Amniotic epithelial cell (primary cell): ENCODE data around the gene DEAF1.
"Not testable (repeated sequence)": the region's sequence is repeated elsewhere in the genome, so short reads cannot be mapped to it uniquely, and the experiment has no call there.

ENCODE experiments used
- DNase-seq: peaks from one replicate; pipeline ENCODE4 v3.0.0-alpha.2; 2010; ENCODE audit warnings: low read depth

The DEAF1 gene

DNA sequence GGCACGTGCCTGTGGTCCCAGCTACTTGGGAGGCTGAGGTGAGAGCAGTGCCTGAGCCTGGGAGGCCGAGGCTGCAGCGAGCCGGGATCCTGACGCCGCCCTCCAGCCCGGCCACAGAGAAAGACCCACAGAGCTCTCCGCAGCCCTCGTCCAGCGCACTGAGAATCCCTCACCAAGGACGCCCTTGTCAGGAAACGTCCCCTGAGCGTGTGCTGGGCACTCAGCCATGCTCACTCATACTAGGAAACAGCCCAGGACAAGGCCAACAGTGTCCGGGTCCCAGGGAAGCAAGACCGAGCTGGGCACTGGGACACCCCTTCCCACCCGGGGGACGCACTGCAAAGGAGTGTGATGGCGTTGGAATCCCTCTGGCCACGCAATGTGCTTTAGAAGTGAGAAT lies 14.5 kb downstream of the DEAF1 start:
- no peak for DNase-seq

DNA sequence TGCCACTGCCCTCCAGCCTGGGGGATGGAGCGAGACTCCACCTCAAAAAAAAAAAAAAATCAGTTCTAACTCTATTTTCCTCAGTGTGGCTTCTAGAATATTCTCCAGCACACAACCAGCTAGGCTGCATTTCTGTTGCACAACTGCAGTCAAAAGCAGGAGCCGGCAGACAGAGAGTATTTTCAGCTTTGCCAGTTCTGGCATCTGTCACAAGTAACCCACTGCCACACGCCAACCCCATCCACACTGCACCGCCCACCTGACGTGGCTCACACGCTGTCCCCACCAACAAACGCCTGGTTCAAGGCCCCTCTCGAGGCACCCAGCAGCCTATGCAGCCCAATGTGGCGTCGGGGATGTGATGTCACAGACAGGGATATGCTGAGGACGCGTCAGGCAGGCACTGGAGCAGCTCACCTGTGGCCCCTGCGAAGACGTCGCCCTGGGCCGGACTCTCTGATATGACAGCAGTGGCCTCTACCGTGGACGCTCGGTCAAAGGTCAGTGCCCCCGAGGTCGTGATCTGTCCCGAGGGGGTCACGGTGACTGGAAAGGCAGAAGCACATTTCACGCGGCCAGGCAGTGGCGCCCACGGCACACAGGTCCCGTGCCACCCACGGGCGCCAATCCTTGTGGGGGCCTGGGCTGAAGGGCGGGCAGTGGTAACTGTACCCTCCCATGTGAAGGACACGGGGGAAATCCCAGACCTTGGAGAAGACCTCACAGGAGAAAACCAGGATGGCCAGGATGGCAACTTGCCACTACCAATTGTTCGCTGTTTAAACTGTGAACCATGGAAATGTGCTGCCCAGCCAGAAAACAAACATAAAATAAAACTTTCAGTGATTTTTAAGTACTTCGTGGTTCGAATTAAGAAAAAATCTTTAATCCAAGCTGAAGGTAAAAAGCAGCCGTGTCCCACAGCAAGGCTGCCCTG lies 15.5 kb downstream of the DEAF1 start:
- DNase-seq: no peak

DNA sequence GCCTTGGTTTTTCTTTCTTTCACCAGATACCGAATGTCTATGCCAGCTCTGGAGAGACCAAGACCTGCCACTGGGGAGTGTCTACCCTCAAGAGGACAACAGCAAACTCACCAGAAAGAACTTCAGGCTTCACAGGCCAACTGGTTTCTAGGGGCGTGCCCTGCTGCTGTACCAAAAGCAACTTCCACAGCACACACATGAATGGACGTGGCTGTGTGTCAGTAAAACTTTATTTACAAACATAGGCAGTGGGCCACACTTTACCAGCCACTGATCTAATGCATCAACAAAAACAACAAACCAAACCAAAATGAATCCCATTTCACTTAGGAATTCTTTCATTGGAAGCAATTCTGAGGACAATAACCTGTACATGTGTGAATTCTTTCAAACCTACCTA lies 16.7 kb downstream of the DEAF1 start:
- DNase-seq: no peak

DNA sequence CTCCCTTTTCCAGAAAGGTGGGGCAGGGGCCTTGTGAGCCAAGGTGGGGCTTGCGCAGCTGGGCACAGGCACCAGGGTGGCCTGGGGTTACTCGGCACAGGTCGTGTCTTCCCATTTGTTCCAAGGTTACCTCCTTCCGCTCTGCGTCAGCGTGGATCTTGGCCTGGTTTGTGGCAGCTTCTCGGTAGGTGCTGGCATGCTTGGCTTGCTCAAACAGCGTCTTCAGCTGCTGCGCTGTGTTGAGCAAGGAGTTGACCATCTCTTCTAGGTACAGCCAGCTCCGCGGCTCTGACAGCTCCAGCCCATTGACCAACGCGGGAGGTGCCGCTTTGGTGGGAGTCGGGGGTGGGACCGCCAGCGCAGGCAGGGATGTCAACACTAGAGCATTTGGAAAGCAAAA lies 20.6 kb downstream of the DEAF1 start:
- DNase-seq: no peak

DNA sequence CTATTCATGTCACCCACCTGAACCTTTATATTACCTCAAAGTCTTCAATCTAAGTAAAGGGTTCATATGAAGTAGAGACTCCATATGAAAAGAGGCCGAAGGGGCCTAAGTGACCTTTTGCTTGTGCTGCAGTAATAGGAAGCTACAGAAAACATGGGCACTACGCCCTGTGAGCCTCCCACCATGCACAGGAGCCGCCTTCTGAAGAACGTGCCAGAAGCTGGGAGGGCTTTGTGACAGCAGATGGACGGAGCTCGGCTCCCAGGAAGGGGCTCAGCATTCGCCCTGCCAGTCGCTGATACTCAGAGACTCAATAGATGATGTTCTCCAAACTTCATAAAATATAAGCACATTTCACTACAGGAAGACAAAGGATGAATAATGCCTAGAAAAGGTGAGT lies 21.2 kb downstream of the DEAF1 start:
- no peak for DNase-seq

DNA sequence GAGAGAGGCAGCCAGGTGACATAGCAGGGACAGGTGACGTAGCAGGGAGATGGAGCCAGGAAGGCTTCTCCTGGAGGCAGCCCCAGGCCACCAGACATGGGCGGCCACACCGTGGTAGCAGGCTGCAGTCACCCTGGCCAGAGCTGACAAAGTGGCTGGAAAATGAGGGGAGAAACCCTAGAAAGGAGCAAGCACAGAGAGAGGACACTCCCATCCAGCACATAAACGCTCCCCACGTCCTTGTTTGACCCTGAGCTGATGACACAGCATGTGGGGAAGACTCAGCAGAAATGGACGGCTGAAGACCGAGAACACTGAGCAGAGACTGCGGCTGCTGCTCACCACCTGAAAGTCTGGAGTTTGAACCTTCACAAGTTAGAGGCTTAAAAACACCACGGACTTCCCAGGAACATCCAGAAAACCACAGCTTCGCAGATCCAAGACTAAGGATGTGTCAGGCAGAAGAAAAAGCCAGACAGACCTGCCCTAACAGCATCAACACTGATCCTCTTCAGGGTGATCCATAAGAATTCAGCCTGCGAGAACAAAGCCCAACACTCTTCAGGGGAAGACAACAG lies 29.2 kb downstream of the DEAF1 start:
- peak; percentile 82 for DNase-seq

DNA sequence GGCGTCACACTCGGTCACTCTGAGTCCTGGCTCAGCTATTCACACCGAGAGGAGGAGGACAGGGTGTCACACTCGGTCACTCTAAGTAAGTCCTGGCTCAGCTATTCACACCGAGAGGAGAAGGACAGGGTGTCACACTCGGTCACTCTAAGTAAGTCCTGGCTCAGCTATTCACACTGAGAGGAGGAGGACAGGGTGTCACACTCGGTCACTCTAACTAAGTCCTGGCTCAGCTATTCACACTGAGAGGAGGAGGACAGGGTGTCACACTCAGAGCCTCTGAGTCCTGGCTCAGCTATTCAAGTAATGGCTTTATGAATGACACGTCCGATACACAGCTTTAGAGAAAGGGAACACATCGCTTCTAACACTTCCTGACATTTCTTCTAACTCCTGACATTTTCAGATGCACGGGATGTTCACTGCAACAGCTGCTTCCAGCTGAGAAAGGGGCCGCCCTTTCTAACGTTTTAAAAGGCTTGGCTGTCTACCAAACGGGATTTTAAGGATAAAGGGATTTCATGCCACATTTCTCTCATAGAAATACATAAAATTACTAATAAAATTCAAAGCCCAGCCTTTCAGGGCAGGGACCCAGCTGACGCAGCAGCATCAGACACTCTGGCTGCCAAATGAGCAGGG lies 29.8 kb downstream of the DEAF1 start:
- DNase-seq: peak; percentile 22

DNA sequence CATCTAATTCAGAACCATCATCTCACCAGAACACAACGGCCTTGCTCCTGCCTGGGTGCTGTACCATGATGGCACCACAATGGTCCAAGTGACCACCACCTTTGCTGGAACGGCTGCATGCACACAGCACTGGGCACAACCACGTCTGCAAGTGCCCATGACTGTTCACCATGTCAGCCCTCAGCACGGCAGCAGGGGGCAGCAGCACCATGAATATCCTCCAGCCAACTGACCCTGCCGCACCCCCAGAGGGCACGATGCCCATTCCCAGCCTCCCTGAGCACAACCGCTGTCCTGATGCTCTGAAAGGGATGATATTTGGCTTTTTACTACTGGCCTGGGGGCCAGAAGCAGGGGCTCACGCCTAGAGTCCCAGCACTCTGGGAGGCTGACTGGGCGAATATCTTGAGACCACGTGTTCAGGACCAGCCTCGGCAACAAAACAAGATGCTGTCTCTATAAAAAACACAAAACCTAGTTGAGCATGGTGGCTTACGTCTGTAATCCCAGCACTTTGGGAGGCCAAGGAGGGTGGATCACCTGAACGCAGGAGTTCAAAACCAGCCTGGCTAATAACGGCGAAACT lies 32.2 kb downstream of the DEAF1 start:
- DNase-seq: peak; percentile 50

DNA sequence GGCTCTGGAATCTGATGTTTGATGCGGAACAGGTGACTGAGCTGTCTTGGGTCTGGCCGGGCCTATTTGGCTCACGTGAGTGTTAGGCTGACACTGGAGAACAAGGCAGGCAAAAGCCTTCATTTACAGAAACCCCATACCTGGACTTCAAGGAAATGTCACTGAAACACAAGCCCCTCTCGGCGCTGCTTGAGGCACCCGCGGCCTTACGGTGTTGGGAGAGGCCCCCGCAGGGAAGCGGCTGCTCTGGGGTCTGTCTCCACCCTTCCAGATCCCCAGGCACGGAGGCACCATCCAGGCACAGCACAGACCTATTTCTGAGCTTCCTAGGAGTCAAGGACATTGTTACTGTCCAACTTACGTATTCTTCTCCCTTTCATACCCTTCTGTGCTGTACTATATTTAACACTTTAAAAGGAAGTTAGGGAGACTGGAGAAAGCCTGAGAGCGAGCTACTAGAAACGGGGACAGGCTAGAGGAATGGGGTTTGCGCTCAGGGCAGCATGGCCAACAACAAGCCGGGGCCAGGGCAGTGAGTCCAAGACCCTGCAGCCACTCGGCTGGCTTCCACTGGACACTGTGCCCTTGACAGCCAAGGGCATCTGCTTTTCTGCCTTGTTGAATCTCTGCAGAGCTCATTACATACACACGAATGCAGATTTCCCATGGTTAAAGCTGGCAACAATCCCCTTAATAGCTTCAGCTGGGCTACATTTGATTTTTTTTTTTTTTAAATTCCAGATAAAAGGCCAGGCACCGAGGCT lies 34.2 kb downstream of the DEAF1 start:
- no peak for DNase-seq

DNA sequence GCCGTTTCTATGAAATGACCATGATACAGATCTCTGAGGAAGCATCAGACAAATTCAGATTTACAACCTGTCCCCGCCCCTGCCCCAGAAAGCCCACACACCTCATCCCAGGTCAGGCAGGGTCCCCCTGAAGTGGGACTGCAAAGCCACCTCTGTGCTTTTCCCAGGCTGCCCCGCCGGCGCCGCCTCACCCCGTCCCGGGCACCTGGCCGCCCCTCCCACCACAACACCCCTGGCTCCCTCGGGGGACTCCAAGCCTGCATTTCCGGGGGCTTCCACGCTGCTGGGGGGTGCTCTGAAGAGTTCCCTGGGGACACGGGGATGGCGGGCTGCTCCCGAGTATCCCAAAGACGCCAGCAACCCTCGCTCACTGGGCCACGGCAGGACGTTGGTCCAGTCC lies 34.7 kb downstream of the DEAF1 start:
- no peak for DNase-seq

DNA sequence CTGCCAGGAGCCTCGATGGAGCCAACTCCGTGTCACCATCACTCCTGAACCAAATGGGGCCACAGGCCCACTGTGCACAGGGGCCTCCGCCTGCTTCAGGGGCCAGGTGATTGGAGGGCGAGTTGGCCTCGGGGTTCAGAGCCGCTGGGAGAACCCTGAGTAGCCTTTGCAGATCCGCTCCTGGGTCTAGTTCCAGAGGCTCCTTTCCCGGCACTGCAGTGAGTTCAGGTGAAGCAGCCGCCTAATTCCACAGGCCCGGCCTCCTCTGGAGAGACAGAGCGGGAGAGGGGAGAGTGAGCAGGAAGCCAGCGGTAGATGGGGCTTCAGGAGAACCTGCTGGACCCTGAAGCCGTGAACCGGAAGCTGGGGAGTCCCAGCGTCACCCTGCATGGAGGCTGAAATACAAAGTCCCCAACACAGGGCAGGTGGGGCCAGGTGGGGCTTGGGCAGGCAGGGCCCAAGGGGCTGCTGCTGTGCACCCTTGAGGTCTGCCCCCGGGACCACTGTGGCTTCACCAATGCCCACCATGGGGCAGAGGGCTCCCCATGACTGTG lies 35.4 kb downstream of the DEAF1 start:
- no peak for DNase-seq

DNA sequence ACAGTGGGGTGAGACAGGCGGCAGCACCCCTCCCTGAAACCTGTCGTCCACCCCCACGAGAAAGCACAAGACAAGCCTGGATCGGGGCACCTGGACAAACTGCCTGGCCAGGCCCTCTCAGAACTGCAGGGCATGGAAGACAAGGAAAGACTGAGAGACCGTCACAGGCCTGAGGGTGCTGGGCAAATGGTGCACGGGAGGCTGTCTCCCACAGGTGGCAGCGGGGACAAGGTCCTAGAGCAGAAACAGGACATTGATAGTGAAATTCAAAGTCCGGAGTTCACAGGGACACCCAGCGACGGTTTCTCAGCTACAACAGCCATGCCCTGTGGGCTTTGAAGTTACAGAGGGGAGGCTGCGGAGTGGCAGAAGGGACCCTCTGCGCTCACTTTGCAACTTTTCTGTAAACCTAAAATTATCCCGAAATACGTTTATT lies 37.3 kb downstream of the DEAF1 start:
- no peak for DNase-seq

DNA sequence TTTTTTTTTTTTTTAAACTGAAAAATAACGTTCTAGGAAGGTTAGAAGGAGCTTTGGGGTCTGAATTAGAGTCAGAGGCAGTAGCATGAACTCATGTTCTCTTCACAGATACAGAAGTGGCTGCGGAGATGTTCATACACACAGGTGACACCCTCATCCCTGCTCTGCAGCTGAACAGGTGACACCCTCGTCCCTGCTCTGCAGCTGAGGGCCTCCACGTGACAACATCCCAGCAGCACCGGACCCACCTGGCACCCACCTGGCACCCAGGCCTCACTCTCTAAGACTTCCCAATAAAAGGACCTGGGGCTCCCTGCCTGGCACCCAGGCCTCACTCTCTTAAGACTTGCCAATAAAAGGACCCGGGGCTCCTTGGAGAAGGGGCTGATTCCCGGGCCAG lies 38.2 kb downstream of the DEAF1 start:
- no peak for DNase-seq

DNA sequence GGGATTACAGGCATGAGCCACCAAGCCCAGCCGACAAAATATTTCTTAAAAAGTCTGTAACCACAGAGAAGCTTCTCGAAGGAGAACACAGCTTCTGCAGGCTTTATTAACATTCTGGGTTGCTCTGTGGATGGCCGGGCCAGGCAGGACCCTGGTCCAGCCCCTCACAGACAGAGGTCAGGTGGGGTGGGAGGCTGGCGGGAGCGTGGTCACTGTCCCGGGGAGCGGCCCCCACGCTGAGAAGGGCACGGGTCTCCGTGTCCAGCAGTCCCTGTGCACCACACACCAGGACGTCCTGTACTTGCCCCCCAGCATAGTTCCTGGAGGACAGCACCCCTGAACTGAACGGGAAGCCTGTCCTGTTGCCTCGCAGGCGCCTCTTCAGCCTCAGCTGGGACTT lies 38.6 kb downstream of the DEAF1 start:
- DNase-seq: no peak

DNA sequence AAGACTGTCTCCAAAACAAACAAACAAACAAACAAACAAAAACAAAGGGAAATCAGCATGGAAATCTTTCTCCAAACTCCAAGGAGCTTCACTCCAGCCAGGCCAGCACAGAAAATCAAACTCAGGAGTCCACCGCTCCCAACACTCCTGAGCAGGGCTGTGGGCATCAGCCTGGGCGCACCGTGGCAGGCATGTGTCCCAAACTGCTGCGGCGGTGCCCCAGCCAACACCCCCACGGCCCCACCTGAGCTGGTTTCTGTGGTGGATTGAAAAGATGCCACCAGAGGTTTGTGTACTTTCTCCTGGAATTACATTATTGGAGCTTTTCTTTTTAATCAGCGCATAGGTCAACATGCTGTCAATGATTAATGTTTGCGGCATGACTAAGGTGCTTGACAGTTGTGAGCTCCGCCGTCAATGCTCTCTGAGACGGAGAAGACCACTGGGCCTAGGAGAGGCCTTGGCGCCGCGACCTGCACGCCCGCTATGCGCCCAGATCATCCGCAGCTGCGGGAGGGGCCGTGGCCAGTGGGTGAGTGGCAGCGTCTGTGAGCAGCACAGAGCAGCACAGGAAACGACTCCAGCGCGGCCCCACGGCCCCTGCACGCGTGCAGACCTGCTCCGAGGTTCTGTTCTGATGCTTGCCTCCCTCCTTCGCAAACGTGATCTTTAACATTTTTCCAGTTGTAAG lies 39.8 kb downstream of the DEAF1 start:
- DNase-seq: no peak

DNA sequence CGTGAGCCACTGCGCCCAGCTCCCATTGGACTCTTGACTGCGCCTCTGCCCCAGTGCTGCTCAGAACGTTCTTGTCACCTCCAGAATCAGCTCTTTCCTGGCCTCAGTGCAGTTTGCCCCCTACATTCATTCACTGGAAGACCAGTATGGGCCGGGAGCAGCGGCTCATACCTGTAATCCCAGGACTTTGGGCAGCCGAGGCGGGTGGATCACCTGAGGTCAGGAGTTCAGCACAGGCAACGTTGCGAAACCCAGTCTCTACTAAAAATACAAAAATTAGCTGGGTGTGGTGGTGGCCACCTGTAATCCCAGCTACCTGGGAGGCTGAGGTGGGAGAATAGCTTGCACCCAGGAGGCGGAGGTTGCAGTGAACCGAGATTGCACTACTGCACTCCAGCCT lies 40.6 kb downstream of the DEAF1 start:
- not testable (repeated sequence) for DNase-seq

DNA sequence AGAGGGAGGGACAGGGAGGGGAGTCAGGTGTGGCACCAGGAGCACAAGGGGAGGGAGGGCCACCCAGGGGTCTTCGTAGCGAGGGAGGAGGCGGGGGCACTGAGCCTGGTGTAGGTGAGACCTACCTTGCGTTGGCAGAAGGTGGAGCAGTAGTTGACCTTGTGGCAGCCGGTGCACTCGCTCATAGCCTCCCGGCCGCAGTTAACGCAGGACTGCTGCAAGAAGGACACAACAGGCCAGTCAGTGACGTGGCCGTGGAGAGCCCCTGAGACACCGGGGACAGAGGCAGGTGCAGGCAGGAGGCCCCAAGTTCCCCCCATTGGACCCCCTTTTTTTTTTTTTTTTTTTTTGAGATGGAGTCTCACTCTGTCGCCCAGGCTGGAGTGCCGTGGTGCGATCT lies 41.2 kb downstream of the DEAF1 start:
- no peak for DNase-seq

DNA sequence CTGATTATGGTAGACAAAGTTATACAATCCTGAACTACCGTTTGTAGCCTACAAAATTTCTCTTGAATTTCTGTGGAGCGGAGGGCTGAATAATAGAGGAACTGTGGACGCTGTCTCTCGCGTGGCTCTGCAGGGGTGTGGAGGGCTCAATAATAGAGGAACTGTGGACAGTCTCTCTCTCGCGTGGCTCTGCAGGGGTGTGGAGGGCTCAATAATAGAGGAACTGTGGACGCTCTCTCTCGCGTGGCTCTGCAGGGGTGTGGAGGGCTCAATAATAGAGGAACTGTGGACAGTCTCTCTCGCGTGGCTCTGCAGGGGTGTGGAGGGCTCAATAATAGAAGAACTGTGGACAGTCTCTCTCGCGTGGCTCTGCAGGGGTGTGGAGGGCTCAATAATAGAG lies 41.9 kb downstream of the DEAF1 start:
- not testable (repeated sequence) for DNase-seq

DNA sequence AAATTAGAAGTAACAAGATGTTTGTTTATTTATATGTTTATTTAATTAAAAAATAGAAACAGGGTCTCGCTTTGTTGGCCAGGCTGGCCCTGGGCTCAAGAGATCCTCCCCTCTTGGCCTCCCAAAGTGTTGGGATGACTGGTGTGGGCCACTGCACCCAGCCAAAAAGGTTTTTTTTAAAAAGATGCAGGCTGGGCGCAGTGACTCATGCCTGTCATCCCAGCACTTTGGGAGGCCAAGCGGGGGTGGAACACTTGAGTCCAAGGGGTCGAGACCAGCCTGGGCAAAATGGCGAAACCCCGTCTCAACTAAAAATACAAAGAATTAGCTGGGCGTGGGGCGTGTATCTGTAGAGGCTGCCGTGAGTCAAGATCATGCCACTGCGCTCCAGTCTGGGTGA lies 44.5 kb downstream of the DEAF1 start:
- no peak for DNase-seq

DNA sequence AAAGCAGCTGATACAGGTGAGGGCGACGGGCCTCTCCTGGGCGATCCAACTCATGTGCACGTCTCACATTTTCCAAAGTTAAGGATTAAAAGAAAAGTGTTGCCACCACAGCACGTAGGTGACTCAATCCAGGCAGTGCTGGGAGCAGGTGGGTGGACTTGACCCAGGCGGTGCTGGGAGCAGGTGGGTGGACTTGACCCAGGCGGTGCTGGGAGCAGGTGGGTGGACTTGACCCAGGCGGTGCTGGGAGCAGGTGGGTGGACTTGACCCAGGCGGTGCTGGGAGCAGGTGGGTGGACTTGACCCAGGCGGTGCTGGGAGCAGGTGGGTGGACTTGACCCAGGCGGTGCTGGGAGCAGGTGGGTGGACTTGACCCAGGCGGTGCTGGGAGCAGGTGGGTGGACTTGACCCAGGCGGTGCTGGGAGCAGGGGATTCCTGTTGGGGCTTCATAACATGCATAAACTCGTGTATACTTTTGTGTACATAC lies 47.3 kb downstream of the DEAF1 start:
- DNase-seq: not testable (repeated sequence)

DNA sequence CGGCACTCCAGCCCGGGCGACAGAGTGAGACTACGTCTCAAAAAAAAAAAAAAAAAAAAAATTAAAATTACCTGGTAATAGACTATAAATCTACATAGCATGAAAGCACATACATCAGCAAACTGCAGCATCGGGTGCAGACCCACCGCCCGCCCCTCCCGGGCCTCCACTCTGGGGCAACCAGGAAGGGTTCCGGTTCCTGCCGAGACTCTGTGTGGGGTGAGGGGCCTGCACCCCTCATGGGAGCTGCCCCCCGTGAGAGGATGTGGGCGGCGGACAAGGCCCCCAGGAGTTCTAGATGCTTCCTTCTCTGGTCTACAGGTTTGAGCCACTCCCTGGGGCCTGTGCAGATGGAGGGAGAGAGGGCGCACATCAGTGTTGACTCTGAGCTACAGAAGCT lies 48.8 kb downstream of the DEAF1 start:
- no peak for DNase-seq
